ENCODE data around the gene MRPS6. TPM values are rescaled to one million over a fixed set of nuclear protein-coding genes. Genes with fewer than 3 reads are reported as not detected.

MRPS6 gene
- total RNA-seq, 2 donors from 2014 or later = 66.6 to 76.9 TPM

DNA sequence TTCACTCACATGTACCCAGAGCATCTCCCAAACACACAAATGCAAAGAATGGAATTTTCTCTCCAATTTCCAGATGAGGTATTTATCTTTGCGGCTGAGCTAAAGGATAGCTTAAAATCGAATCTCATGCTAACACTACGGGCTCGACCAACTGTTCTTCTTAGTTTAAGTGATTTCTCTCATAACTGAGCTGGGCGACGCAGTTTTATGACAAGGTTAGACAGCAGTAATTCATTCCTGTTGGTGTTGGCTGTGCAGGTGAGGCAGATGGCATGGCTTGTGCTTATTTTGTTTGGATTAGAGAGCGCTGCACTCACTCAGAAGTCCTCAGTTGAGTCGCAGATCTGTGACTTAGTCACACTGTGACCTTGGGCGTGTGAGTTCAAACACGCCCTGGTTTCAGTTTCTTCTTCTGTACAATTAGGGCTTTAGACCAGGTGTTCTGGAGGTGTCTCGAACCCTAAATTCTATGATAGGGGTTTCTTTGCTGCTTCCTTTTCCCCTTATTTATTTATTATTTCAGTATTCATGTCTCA lies 41.5 kb upstream of the MRPS6 start:
- no peaks in the 10 kb centered on the region for H3K36me3 ChIP-seq
- H3K4me1 ChIP-seq = no peaks in the 10 kb centered on the region
- peak overlapping the region in 1 of 2 donors; percentile 57 for H3K9ac ChIP-seq (ENCODE audit: low read depth in 2 of 2, low read length in 2 of 2)
- H3K27me3 ChIP-seq = no peaks in the 10 kb centered on the region
- intact Hi-C loops (cut with DNase I) = no loop called here
- DNase-seq = peak; percentile 59
- no peaks in the 10 kb centered on the region for H3K9me3 ChIP-seq
- TF ChIP-seq, protein P1, sequence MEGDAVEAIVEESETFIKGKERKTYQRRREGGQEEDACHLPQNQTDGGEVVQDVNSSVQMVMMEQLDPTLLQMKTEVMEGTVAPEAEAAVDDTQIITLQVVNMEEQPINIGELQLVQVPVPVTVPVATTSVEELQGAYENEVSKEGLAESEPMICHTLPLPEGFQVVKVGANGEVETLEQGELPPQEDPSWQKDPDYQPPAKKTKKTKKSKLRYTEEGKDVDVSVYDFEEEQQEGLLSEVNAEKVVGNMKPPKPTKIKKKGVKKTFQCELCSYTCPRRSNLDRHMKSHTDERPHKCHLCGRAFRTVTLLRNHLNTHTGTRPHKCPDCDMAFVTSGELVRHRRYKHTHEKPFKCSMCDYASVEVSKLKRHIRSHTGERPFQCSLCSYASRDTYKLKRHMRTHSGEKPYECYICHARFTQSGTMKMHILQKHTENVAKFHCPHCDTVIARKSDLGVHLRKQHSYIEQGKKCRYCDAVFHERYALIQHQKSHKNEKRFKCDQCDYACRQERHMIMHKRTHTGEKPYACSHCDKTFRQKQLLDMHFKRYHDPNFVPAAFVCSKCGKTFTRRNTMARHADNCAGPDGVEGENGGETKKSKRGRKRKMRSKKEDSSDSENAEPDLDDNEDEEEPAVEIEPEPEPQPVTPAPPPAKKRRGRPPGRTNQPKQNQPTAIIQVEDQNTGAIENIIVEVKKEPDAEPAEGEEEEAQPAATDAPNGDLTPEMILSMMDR (IDR thresholded peaks at IDR 0.05) = no peak
- H3K27ac ChIP-seq = peak overlapping the region; percentile 15
- no peak overlapping the region for H3K4me3 ChIP-seq

DNA sequence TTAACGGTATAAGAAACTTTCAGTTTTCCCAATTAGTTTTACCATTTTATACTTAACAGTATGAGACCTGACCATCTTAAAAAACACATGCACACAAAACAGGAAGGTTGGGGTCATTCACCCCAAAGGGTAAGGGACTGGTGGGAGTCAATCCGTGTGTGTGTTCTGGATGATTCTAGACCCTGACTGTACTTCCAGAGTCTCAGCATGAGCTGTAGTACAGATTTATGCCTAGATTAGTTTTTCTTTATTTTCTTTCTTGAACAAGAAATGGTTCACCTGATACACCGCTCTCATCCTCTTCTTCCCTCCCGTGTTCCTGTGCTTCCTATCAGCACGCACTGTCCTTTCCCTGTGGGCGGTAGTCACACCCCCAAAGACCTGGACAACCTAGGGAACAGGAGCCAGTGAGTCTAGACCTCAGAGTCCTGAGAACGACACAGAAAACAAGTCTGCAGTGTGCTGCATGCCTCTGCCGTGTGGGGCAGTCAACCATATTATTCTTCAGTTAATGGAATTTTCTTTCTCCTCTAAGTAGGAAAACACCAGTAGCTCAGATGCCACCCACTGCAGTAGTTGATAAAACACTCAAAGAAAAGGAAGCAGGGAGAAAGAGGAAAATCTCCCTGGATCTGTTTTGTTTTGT lies 38.9 kb upstream of the MRPS6 start:
- Histone ChIP-seq H3K27ac (no peak overlapping the region), H3K27me3 (no peaks in the 10 kb centered on the region), H3K4me1 (no peaks in the 10 kb centered on the region), H3K9ac (ENCODE audit: low read depth in 2 of 2, low read length in 2 of 2) (no peak overlapping the region), H3K9me3 (no peaks in the 10 kb centered on the region), H3K4me3 (no peak overlapping the region), H3K36me3 (no peaks in the 10 kb centered on the region)
- DNase-seq = no peak
- intact Hi-C loops (cut with DNase I) = no loop called here
- TF ChIP-seq, protein P1 (IDR thresholded peaks at IDR 0.05) = no peak

DNA sequence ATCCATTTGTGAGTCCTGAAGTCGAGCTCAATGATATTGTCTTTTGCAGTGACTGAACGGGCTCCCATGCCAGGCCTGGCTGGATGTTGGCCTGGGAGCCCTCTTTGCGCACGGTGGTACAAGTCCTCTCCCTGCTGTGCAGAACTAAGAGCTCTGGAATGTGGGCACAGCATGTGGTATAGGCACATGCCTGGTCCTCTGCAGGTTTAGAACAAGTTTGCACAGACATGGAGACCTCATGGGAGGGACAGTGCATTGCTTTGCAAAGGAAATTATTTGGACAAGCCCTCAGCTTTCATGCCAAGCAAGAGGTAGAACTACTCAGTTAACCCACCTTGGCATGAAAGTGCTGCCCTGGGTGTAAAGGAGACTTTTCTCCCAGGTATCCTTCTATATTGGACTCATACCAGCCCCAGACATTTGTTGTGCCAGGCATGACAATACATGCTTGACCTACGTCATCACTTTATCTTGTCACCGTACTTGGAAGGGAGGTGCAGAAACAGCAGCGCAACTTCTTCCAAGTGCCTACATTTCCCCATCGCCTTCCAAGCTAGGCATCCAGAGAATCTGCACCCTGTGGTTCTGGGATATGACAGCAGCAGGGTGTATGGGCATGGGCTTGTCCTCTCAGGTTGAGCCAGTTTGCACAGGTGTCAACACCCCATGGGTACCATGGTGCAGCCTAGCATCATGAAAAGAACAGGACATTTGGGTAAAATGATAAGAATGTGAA lies 37.6 kb upstream of the MRPS6 start:
- H3K9ac ChIP-seq (ENCODE audit: low read depth in 2 of 2, low read length in 2 of 2) = no peak overlapping the region
- H3K27me3 ChIP-seq = no peaks in the 10 kb centered on the region
- DNase-seq = no peak
- no peaks in the 10 kb centered on the region for H3K4me1 ChIP-seq
- H3K4me3 ChIP-seq = no peak overlapping the region
- H3K27ac ChIP-seq = no peak overlapping the region
- intact Hi-C loops (cut with DNase I) = no loop called here
- TF ChIP-seq, protein P1 (IDR thresholded peaks at IDR 0.05) = no peak
- no peaks in the 10 kb centered on the region for H3K9me3 ChIP-seq
- no peaks in the 10 kb centered on the region for H3K36me3 ChIP-seq

DNA sequence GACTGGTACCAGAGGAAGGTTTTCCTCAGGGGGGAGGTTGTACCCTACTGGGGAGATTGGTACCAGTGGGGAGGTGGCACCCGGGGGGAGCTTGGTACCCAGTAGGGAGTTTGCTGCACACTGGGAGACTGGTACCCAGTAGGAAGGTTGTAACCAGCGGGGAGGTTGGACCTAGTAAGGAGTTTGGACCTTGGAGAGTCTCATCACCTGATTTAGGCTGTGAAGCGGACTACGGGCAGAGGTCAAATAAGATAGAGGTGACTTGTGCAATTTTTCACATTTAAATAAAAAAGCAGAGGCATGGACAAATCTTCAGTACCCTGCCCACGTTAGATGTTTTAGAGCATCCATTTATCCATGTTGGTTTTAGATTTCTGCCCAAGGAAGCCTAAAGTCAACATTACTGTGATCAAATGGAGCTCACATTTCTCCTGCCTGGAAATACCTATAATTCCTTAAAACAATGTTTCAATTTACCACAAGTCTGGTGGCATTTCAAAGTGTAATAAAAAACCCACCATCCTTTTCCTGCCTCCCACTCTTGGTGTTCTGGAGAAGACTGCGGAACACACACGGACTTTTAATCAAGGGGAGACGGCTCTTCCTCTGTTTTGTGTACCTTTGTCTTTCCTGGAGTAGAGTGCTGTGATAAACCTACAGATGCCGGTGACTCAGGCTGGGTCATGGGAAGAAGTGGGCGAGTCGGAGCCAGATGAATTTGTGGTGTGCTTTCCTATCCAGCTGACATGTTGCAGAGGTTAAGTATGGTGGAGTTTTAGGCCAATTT lies 36.2 kb upstream of the MRPS6 start:
- H3K36me3 ChIP-seq = no peaks in the 10 kb centered on the region
- TF ChIP-seq, protein P1 (IDR thresholded peaks at IDR 0.05) = no peak
- no peak for DNase-seq

DNA sequence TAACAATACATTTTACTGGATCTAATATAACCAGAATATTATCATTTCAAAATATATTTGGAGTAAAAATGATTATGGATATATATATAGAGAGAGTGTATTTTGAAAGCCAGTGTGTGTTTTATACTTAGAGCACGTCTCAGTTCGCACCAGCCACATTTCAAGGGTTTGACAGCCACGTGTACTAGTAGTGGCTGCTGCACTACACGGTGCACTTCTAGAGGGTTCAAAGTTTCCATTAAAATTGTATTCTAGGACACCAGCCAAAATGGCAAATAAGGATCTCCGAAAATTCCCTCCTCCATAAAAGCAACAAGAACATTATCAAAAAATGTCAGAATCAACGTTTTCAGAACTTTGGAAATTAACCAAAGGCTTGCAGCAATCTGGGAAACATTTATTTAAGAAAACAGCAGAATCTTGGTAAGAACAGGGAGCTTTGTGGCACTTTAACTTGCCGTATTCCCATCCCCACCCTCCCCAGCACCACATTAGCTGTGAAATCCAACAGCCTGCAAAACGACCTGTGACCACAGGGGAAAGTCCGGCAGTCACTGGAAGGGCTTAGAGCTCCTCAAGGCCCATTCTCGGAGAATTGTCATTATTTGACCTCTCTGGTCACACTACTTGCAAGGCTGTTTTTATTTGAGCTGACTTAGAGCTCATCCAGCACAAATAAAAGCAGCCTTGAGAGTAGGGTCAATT lies 33.5 kb upstream of the MRPS6 start:
- no peak for DNase-seq

More for the DNA sequence above, 36.2 kb upstream of the MRPS6 start:
- H3K4me1 ChIP-seq = no peaks in the 10 kb centered on the region
- intact Hi-C loops (cut with DNase I) = no loop called here
- no peak overlapping the region for H3K27ac ChIP-seq
- H3K9ac ChIP-seq (ENCODE audit: low read depth in 2 of 2, low read length in 2 of 2) = no peak overlapping the region
- H3K9me3 ChIP-seq = no peaks in the 10 kb centered on the region
- H3K27me3 ChIP-seq = no peaks in the 10 kb centered on the region
- H3K4me3 ChIP-seq = no peak overlapping the region

More for the DNA sequence above, 33.5 kb upstream of the MRPS6 start:
- no peaks in the 10 kb centered on the region for H3K9me3 ChIP-seq
- no peak overlapping the region for H3K9ac ChIP-seq (ENCODE audit: low read depth in 2 of 2, low read length in 2 of 2)
- H3K27me3 ChIP-seq = no peaks in the 10 kb centered on the region
- intact Hi-C loops (cut with DNase I) = no loop called here
- no peak overlapping the region for H3K27ac ChIP-seq
- H3K4me3 ChIP-seq = no peak overlapping the region
- H3K36me3 ChIP-seq = no peaks in the 10 kb centered on the region
- H3K4me1 ChIP-seq = no peaks in the 10 kb centered on the region
- TF ChIP-seq, protein P1 (IDR thresholded peaks at IDR 0.05) = no peak

Measured in colonic mucosa (tissue), 4 donors.